Measurements from ENCODE around the gene OBP2A. TPM values are rescaled to one million over a fixed set of nuclear protein-coding genes. Genes with fewer than 3 reads are reported as not detected.

The OBP2A gene
- total RNA-seq, 1 donor from 2014 or later = not detected

Other genes with a start within 250 kb of the OBP2A start
- 7.9 TPM for gene PPP1R26, start 66.3 kb upstream of the OBP2A start, total RNA-seq
- gene MRPS2, start 45.4 kb upstream of the OBP2A start, total RNA-seq = 50.1 TPM
- not detected for gene LCN1, start 24.7 kb upstream of the OBP2A start, total RNA-seq
- not detected for gene PAEP, start 15.6 kb downstream of the OBP2A start, total RNA-seq
- gene GLT6D1, start 93.4 kb downstream of the OBP2A start, total RNA-seq = not detected
- gene LCN9, start 117.2 kb downstream of the OBP2A start, total RNA-seq = not detected
- gene SOHLH1, start 153.4 kb downstream of the OBP2A start, total RNA-seq = not detected
- not detected for gene KCNT1, start 156.1 kb downstream of the OBP2A start, total RNA-seq